GM19043 (cell line): ENCODE data around the gene TMEM182.

Source experiments
- ATAC-seq: cut with Tn5 transposase; IDR thresholded peaks from one replicate; pipeline ENCODE4 v1.9.1; 2021; ENCODE audit warnings: low read depth; ENCODE audit not compliant: unreplicated experiment

TMEM182 gene

DNA sequence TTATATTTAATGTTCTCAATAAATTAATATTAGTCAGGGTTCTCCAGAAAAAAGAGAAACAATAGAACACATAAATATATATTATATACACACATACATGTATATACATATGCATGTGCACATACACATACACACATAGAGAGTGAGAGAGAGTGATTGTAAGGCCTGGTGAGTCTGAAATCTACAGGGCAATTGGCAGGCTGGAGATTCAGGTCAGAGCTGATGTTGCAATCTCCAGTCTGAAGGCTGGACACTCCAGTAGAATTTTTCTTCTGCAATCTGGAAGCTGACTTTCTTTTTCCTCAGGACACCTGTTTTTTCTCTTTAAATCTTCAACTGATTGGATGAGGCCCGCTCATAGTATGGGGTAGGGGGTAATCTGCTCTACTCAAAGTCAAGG is 3.2 kb downstream of the TMEM182 start:
- no peak for ATAC-seq

DNA sequence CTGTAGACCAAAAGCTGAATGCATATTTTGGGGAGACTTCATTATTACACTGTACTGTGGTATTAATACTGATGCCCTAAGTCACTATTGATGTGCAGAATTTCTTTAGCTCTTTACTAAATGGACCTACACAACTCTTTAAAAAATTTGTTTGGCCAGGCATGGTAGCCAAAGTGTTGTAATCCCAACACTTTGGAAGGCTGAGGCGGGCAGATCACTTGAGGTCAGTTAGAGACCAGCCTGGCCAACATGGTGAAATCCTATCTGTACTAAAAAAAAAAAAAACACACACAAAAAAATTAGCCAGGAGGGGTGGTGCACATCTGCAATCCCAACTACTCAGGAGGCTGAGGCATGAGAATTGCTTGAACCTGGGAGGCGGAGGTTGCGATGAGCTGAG is 6.4 kb downstream of the TMEM182 start:
- ATAC-seq = no peak

DNA sequence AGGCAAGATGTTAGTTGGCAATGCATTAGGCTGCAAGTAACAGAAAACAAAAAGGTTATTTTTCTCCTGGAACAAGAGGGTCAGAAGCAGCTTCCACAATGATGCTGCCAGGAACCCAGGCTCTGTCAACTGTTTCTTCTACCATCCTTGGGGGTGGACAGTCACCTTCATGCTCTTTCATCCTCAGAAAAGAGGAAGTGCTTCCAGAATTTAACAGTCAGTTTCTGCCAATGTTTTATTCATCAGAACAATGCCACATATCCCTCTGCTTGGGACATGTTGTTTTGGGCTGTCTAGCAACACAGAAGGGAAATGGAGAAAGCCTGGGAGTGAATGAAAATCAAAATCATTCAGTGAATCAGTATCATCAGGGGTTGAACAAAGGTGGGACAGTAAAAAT is 7.1 kb downstream of the TMEM182 start:
- no peak for ATAC-seq

DNA sequence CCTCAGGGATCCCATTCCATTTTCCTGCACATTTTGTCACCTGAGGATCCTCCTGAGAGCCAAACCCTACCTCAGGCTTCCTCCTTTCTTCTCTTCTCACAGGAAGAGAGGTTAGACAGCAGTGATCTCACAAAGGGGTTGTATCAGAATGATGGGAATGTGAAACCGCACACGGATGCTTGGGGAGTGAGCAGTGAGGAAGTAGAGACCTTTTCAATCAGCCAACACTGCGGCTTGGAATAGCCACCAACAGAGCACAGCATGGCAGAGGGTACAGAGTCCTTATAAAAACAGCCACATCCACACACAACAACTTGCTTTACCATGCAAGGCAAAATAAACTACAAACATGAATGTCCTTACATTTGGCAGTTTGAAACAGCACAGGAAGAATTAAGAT is 8.7 kb downstream of the TMEM182 start:
- ATAC-seq = no peak

DNA sequence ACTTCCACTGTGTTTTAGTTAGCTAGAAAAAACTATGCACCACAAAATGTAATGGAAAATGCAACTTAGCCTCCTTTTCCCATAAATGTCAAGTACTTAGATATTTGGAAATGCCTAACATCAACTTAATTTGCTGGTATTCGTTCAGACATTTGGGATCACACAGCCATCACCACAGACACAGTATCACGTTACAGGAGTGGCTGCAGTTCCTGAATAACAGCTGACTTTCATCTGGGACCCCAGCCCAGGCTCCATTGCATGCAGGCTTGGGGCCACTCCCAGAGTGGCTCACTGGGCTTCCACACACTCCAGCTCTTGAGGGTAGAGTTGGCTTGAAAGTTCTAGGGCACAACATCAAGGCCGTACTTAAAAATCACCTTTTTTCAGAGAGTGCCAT is 9.3 kb downstream of the TMEM182 start:
- ATAC-seq = no peak

DNA sequence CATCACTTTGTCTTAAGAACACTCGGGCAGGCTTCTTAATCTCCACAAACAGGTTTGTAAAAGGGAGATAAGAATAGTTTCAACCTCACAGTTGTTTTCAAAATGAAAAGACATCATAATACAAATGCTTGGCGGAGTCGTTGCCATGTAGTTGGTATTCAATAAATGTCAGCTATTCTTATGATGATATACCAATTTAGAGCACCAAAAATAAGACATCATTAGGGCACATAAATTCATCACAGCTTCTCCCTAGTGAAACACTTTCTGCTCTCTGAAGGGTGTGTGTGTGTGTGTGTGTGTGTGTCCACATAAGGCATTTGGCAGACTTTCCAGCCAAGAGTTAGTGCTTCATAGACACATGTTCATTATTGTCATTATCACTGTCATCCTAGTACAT is 10.8 kb downstream of the TMEM182 start:
- ATAC-seq = no peak

DNA sequence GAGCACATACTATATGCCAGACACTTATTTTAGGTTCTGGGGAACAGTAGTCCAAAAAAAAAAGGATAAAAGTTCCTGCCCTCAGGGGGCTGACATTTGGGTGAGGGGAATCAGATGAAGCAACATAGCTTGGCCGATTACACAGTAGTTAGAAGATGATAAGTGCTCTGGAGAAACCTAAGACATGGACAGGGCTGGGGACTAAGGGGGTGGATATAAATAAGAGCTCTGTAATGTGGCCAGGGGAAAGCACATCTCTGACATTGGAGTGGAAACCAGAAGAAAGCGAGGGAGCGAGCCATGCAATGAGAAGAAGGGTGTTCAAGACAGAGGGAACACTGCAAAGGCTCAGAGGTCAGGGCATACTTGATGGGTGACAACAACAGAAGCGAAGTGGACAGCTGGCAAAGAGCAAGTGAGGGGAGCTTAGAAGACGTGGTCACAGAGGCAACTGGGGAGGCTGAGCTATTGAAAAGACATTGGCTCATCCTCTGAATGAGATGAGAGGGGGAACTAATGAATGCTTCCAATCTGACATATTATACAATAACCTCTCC is 11.4 kb downstream of the TMEM182 start:
- ATAC-seq = no peak

DNA sequence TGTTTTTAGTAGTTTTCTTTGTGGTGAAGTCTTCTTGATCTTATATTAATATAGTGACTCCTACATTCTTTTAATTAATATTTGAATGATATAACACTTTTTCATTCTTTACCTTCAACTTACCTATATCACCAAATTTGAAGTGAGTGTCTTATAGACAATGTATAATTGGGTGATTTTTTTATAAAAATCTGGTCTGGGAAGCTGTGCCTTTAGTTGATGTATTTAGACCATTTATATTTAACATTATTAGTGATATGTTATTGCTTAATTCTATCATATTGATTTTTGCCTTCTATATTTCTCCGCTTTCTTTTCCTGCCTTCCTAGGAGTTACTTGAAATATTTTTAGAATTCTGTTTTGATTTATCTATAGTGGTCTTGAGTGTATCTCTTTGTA is 16.4 kb downstream of the TMEM182 start:
- no peak for ATAC-seq

DNA sequence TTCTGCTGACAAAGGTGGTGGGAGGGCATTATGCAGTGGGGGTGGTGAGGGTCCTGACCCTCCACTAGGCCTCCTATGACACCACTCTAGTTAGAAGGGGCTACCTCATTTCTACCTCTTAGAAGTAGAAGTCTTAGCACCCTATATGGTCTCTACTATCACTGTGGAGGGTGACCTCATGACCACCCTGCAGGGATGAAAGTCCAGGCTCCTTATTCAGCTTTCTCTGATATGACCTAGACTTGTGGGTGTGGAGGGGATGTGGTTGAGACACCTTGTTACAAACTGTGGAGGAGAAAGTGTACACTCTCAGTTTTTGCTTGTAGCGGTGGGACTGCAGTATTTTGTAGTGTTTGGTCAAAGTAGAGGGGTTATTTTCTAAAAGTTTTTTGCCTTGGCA is 18.6 kb downstream of the TMEM182 start:
- no peak for ATAC-seq

DNA sequence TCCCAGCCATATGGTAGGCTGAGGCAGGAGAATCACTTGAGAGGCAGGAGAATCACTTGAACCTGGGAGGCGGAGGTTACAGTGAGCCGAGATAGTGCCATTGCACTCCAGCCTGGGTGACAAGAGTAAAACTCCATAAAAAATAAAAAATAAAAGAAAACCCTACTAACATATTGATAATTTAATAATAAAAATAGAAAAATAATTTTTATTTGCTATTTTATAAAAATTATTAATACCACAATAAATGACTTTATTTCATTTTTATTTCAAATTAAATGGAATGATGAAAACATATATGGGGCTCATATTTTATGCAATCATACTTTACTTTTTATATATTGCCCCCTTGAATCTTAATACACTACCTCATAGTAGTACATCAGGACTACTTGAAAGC is 20.4 kb downstream of the TMEM182 start:
- ATAC-seq = no peak

DNA sequence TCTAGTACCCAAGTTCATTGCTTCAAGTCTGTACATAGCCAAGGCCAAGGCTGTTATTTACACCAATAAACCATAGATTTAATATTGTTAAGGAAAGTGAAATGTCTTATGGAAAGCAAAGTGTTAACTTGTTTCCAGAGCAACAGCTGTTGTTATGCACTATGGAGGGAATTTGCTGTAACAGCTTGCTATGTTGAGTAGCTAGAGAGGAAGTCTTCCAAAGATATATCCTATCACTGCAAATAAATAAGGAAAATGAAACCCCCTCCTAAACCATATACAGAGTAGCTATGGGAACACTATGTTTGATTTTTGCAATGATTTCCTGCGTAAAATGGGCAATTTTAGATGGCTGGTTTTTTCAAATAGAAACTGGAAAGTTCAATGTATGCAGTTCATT is 21.1 kb downstream of the TMEM182 start:
- no peak for ATAC-seq

DNA sequence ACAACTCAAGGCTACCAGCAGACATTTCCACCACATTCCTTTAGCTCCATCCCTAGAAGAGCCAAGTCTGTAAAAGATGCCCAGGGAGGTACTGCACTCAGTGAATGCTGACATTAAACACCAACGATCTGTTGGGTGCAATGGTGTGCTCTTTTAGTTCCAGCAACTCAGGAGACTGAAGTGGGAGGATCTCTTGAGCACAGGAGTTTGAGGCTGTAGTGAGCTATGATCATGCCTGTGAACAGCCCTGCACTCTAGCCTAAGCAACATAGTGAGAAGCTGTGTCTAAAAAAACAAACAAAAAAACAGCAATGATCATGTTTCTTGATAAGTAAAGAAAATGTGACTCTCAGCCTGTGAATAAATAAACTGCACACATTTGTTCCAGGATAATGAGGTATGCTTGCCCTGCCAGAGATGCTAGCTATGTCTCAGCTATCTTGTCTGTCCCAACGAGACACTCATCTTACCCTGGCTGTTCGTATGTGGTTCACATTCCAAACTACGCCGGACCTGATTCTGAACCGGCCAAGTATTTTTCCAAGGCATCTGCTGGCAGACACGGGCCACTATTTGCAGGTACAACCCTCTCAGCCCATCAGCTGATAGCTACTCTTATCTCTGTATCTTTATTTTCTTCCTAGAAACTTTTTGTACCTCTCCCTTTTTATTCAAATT is 21.8 kb downstream of the TMEM182 start:
- ATAC-seq = no peak

DNA sequence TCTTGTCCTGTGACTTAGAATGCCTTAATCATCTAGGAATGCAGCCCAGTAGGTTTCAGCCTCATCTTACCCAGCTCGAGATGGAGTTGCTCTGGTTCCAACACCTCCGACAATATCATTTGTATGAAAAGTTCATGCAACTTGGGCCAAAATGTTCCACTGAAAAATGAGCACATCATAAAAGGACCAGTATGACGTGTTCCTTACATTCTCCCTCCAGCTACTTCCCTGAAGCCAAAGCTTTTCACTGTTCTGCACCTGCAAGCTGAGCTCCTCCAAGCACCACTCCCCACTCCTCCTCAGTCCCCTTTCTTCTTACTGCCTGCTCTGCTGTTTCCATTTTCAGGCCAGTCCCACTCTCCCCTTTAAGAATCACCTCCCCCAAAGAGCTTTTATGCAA is 23.1 kb downstream of the TMEM182 start:
- ATAC-seq = no peak

DNA sequence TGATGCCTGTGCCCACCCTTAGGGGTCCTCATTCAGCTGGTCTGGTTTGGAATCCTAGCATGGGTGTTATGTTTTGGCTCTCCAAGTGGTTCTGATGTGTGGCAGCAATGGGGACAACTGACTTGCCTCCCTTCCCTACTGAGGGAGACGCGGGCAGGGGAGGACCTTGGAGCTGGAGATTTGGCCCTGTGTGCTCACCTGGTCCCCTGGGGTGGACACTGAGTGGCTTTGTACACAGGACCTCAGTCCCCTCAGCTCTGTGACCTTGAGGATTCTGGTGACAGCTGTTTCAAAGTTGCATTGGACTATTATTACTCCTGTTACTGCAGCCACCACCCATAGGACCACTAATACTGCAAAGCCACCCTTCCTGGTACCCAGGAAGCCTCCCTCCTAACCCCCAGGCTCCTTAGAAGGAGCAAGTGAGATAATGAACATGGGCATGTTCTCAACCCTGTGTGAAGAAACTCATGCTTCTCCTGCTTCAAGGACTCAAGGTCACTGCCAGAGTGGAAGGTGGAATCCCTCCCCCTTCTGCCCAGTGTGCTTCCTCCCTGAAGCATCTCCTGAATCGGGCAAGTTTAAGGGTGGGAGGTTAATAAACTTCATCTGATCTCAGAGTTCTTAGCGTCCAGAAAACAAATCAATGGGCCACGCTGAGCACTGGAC is 26.5 kb downstream of the TMEM182 start:
- ATAC-seq = no peak

DNA sequence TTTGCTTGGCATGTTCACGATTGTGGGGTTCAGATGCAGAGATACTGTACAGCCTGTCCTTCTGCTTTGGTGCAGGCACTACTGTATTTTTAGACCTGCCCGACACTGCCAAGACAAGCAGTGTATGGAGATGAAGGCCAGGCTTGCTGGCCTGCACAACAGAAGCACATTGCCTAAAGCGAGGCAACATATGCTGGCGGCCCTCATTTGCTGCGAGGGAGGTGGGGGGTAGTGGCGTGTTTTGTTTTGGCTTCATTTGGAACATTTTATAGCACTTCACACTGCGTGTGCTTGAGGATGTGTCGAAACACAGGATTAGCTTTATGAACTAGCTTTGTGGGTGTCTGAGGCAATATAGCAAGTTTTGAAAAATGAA is 27.0 kb downstream of the TMEM182 start:
- no peak for ATAC-seq

DNA sequence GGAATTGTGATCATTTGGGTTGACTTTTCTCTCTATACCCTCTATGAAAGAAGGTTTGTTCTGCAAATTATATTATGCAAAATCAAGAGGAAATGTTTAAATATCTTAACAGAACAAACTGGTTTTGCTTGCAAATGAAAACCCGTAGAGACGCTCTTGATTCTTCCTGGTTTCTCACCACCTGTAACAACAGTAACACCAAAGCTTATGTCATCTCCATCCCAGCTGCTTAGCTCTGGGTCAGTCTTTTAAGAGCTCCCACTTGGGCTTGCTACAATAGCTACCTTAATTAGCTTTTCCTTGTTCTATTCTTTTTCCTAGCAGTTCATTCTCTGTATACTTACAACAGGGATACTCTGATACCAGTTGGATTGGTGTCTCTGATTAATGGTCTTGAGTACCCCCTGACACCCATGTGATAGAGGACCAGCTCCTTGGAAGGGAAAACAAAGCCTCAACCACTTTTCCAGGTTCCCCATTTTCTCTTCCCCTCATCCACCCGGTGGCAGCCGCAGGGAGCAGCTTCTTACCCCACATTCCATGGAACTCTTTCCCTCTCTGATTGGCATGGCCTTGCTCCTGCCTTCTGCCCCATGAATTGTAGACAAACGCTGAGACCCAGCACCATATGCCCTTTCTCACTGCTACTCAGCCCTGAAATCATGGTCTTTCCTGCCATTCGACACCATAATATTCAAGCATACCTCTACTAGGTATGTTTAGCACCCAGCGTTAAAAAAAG is 27.7 kb downstream of the TMEM182 start:
- no peak for ATAC-seq

DNA sequence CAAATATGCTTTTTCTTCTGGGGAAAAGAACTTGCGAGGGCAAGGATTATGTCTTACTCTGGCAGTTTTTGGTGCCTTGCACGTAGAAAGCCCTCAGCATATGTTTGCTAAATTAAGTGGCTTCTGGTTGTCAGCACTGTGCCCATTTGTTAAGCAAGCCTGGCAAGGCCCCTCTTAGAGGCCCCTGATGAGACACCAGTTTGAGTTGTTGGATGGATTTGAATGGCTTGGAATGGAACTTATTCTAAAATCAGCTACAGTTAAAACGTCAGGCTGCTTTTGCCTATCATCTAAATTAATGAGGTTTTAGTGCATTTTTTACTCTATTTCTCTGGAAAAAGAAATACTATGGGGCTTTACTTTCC is 28.2 kb downstream of the TMEM182 start:
- no peak for ATAC-seq

DNA sequence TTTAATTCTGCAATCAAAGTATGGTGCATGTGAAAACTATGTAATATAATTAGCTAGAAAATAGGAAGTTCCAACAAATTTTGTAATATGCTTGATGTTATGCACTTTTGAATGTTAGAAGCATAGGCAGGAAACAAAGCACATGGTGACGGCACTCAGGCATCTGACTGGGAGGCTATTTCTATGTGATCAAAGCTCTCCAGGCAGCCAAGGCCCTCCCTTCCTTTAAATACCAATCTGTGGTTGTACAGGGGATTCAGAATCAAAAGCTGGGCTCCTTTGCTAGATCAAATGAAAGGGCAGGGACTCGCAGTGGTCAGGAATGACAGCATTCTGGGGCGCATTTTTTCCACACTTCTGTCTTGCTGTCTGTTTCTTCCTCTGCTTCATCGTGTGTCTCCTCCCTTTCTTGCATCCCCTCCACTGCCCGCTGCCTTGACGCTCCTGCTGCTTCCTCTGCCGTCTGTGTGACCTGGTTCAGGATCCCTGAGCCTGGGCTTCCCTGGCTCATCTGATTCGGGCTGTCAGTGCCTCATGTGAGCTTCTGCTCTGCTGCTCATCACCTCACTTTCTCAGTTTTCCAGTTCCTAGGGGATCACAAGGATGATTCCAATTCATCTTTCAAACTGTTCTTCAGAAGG is 30.9 kb downstream of the TMEM182 start:
- ATAC-seq = no peak

DNA sequence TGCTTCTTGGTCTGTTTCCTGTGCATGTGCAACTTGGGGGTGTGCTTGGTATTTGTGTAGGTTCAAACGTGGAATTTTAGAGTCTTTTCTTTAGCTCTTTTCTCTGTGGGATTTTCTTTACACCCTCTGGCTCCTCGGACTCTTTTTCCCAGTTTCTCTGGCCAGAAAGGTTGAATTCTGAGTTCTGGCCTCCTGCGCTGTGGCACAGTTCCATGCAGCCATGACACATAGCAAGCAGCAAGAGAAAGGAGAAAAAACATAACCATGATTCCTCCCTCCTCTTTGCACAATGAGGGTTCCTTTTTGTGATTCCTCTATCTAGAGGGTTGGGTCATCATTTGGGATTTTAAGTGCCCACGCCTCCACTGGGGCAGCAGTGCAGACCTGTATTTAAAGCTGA is 33.8 kb downstream of the TMEM182 start:
- no peak for ATAC-seq

DNA sequence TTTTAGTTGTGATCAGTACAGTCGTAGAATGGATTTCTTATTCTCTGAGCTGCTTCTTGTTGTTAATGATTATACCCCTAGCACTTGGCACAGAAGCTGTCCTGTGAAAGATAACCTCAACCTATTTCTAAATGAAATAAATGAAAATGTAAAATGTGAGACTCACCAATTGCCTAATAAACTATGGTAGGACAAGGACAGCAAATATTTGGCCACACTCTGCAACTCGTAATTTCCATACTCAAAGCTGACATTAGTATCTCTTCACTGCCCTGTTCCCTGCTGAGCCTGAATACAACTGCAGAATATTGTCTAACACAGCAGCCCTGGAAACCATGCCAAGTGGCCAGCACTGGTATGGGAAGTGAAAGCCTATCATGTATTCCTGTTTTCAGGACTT is 34.5 kb downstream of the TMEM182 start:
- no peak for ATAC-seq

DNA sequence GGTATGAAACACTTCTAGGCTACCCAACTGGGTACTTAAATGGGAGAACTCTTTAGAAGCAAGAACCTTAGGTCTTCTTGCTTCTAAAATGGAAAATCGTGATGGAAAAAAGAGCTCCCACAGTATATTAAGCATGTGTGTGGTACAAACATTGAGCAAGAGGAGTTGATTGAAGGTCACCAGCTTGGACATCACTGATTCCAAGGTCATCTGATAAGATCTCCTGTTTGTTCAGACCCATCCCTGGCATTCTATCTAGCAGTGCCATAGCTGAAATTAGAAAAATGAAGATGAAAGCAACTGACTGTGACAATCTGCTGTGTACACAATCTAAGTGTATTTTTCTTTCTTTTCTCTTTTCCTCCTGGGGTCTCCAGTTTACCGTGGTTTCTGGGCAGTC is 35.7 kb downstream of the TMEM182 start:
- ATAC-seq = no peak
